Mesenchymal stem cell (in vitro differentiated cells and primary cell): ENCODE measurements around the gene NPM3.

Experiments used
- DNase-seq: peaks from one replicate; pipeline ENCODE4 v3.0.0-alpha.2; 2013
- H2AFZ ChIP-seq: one replicate; pipeline ENCODE4 v1.6.1; 2013; ENCODE audit warnings: low read depth, mild to moderate bottlenecking, control low read depth, inconsistent platforms, low read length, moderate library complexity
- H2AK5ac ChIP-seq: 2 replicates; pipeline ENCODE4 v1.6.1; 2013; ENCODE audit warnings: low read length, moderate library complexity, mild to moderate bottlenecking, inconsistent platforms; ENCODE audit not compliant: severe bottlenecking
- H2BK120ac ChIP-seq: one replicate; pipeline ENCODE4 v1.6.1; 2013; ENCODE audit warnings: low read depth, mild to moderate bottlenecking, inconsistent platforms, low read length, moderate library complexity
- H2BK12ac ChIP-seq, 2 experiments: one replicate each; pipeline ENCODE4 v1.6.1; 2013; ENCODE audit warnings: inconsistent platforms in 2 of 2, low read length in 2 of 2, mild to moderate bottlenecking in 2 of 2, moderate library complexity in 2 of 2, control low read depth in 1 of 2
- H2BK15ac ChIP-seq: one replicate; pipeline ENCODE4 v1.6.1; 2013; ENCODE audit warnings: mild to moderate bottlenecking, low read depth, inconsistent platforms; ENCODE audit not compliant: poor library complexity, severe bottlenecking
- H2BK5ac ChIP-seq: 2 replicates; pipeline ENCODE4 v1.6.1; 2013; ENCODE audit warnings: low read depth, mild to moderate bottlenecking, low read length, control low read depth, inconsistent platforms; ENCODE audit not compliant: poor library complexity, severe bottlenecking
- H3K14ac ChIP-seq, 2 experiments: one replicate each; pipeline ENCODE4 v1.6.1; 2013; ENCODE audit warnings: inconsistent platforms in 2 of 2, low read length in 2 of 2, control low read depth in 1 of 2, mild to moderate bottlenecking in 1 of 2, moderate library complexity in 1 of 2
- H3K18ac ChIP-seq, 2 experiments: one replicate each; pipeline ENCODE4 v1.6.1; 2013; ENCODE audit warnings: inconsistent platforms in 2 of 2, low read length in 2 of 2, control low read depth in 1 of 2, low read depth in 1 of 2, mild to moderate bottlenecking in 1 of 2
- H3K23ac ChIP-seq, 2 experiments: one replicate each; pipeline ENCODE4 v1.6.1; 2013; ENCODE audit warnings: inconsistent platforms in 2 of 2, low read length in 2 of 2, mild to moderate bottlenecking in 2 of 2, moderate library complexity in 2 of 2, control low read depth in 1 of 2
- H3K27ac ChIP-seq: 2 replicates; pipeline ENCODE4 v1.5.1; 2013; ENCODE audit warnings: mild to moderate bottlenecking, moderate library complexity, low read length, control low read depth, inconsistent platforms; ENCODE audit not compliant: poor library complexity, severe bottlenecking
- H3K27me3 ChIP-seq, 2 experiments: 2 replicates each; pipeline versions ENCODE4 v1.6.1 to v1.7.0; 2013; ENCODE audit warnings: low read length in 2 of 2, mild to moderate bottlenecking in 2 of 2, moderate library complexity in 2 of 2, control low read depth in 1 of 2, inconsistent platforms in 1 of 2; ENCODE audit not compliant: control insufficient read depth in 1 of 2, insufficient read depth in 1 of 2
- H3K36me3 ChIP-seq, 2 experiments: 2 replicates each; pipeline versions ENCODE4 v1.6.1 to v1.7.0; 2013; ENCODE audit warnings: low read length in 2 of 2, control low read depth in 1 of 2, inconsistent platforms in 1 of 2, low read depth in 1 of 2, mild to moderate bottlenecking in 1 of 2; ENCODE audit not compliant: insufficient read depth in 2 of 2, control insufficient read depth in 1 of 2
- H3K4ac ChIP-seq, 2 experiments: one replicate each; pipeline ENCODE4 v1.6.1; 2013; ENCODE audit warnings: inconsistent platforms in 2 of 2, low read length in 2 of 2, mild to moderate bottlenecking in 2 of 2, moderate library complexity in 2 of 2, control low read depth in 1 of 2, low read depth in 1 of 2
- H3K4me1 ChIP-seq: 2 replicates; pipeline ENCODE4 v1.6.1; 2013; ENCODE audit warnings: low read depth, low read length, control low read depth; ENCODE audit not compliant: control insufficient read depth, insufficient read depth
- H3K4me2 ChIP-seq: 2 replicates; pipeline ENCODE4 v1.6.1; 2013; ENCODE audit warnings: low read length, mild to moderate bottlenecking, inconsistent platforms; ENCODE audit not compliant: poor library complexity, severe bottlenecking
- H3K4me3 ChIP-seq, 2 experiments: 2 replicates each; pipeline versions ENCODE4 v1.5.1 to v1.7.0; 2013; ENCODE audit warnings: low read length in 2 of 2, mild to moderate bottlenecking in 2 of 2, control low read depth in 1 of 2, low read depth in 1 of 2; ENCODE audit not compliant: insufficient read depth in 1 of 2
- H3K79me1 ChIP-seq: replicated peaks from 2 replicates; pipeline ENCODE4 v1.6.1; 2013; ENCODE audit warnings: mild to moderate bottlenecking, control low read depth, low read length, inconsistent platforms; ENCODE audit not compliant: poor library complexity, severe bottlenecking
- H3K9ac ChIP-seq: 2 replicates; pipeline ENCODE4 v1.7.0; 2013; ENCODE audit warnings: mild to moderate bottlenecking, low read length, moderate library complexity
- H3K9me3 ChIP-seq: 2 replicates; pipeline ENCODE4 v1.7.0; 2013; ENCODE audit warnings: mild to moderate bottlenecking, low read length; ENCODE audit not compliant: control insufficient read depth
- H4K8ac ChIP-seq: one replicate; pipeline ENCODE4 v1.6.1; 2013; ENCODE audit warnings: inconsistent platforms, mild to moderate bottlenecking, low read length, moderate library complexity
- H4K91ac ChIP-seq: one replicate; pipeline ENCODE4 v1.6.1; 2013; ENCODE audit warnings: mild to moderate bottlenecking, low read length, inconsistent platforms
- WGBS: methylation state at CpG from one replicate; pipeline ENCODE4 v1.1.7; 2013; ENCODE audit warnings: mixed read lengths; 5-methylcytosine and 5-hydroxymethylcytosine counted together

The NPM3 gene

DNA sequence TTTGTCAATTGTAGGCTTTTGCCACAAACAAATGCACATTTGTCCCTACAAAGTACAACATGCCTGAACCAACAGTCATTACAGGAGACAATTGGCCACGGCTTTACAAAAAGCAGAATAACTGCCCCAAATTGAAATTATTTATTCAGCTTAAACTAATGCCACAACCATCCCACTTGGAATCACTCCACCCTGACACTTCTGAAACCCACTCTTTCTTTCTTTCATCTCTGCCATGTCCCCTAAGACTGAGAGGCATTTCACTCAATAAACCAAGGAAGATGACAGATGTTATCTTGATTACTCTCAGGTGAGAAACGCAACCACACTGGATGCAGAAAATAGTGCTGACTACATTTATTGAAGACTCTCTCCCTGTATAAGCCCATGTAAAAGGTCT lies 2.6 kb upstream of the NPM3 start:
- no peak overlapping the region for H2BK120ac ChIP-seq
- H3K4me3 ChIP-seq = no peak overlapping the region
- H3K14ac ChIP-seq = no peak overlapping the region
- H3K36me3 ChIP-seq = peaks cover 40 to 72% of the 10 kb centered on the region in 2 experiments
- peaks cover 15% of the 10 kb centered on the region for H3K79me1 ChIP-seq
- H2BK5ac ChIP-seq = no peak overlapping the region
- no peak for DNase-seq
- peaks cover 19% of the 10 kb centered on the region for H3K4me1 ChIP-seq
- no peak overlapping the region for H3K27ac ChIP-seq
- H3K23ac ChIP-seq = no peak overlapping the region
- no peak overlapping the region for H2BK15ac ChIP-seq
- WGBS = 97% methylated on average over 2 of the region's 2 CpGs
- H3K4ac ChIP-seq = no peak overlapping the region
- no peak overlapping the region for H3K9ac ChIP-seq
- no peak overlapping the region for H4K91ac ChIP-seq
- H3K4me2 ChIP-seq = no peak overlapping the region
- H2AFZ ChIP-seq = no peak overlapping the region
- H3K9me3 ChIP-seq = no peaks in the 10 kb centered on the region
- H3K27me3 ChIP-seq = no peaks in the 10 kb centered on the region
- no peak overlapping the region for H2AK5ac ChIP-seq
- H3K18ac ChIP-seq = no peak overlapping the region
- no peak overlapping the region for H2BK12ac ChIP-seq
- no peak overlapping the region for H4K8ac ChIP-seq

DNA sequence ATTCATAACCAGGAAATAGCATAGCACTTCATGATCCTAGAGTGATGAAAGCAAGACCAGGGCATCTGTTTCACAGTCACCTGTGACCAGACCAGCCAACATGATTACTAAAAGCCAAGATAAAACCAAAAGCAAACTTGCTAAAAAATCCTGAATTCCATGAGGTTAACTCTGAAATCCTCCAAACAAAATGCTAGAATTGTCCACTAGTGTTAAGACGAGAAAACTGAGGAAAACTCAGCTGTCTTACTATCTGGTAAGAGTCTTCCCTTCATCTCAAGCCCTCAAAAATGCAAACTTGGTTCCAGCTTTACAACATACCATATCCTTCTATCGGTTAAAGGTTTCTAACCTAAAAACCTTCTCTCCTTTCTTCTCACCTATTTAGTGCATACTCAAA lies 1.3 kb upstream of the NPM3 start:
- H2BK120ac ChIP-seq = no peak overlapping the region
- H3K27me3 ChIP-seq = peaks cover 0 to 2% of the 10 kb centered on the region in 2 experiments
- H2AK5ac ChIP-seq = no peak overlapping the region
- H3K79me1 ChIP-seq = peaks cover 13% of the 10 kb centered on the region
- H4K91ac ChIP-seq = no peak overlapping the region
- H3K4ac ChIP-seq = no peak overlapping the region
- peaks cover 28% of the 10 kb centered on the region for H3K4me1 ChIP-seq
- no peak overlapping the region for H3K4me3 ChIP-seq
- no peak for DNase-seq
- no peak overlapping the region for H2BK12ac ChIP-seq
- no peak overlapping the region for H4K8ac ChIP-seq
- no peak overlapping the region for H3K4me2 ChIP-seq
- H3K36me3 ChIP-seq = peaks cover 38 to 60% of the 10 kb centered on the region in 2 experiments
- no peaks in the 10 kb centered on the region for H3K9me3 ChIP-seq
- H2BK15ac ChIP-seq = no peak overlapping the region
- no peak overlapping the region for H2BK5ac ChIP-seq
- H2AFZ ChIP-seq = no peak overlapping the region
- no peak overlapping the region for H3K27ac ChIP-seq
- H3K14ac ChIP-seq = no peak overlapping the region
- no peak overlapping the region for H3K23ac ChIP-seq
- peak overlapping the region; percentile 95 for H3K9ac ChIP-seq
- H3K18ac ChIP-seq = no peak overlapping the region
- 96% methylated on average over 2 of the region's 2 CpGs for whole genome bisulfite sequencing

DNA sequence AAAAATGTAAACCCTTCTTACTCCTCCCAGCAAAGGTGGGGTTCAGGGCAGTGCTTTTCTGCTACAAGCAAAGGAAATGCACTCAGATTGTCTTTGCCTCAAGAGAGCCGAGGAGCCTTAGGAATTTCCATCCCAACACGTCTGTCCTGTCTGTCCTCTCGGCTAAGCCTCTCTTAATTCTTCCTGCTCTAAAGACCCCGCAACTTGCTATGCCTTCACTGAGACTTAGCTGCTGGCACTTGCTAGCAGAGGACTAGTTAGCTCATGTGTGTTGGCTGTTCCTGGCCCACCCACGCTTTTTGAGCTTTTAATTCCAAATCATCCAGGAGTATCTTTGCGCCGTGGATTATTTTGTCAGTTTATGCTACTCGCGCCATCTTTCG lies 481 bp upstream of the NPM3 start:
- Histone ChIP-seq H3K4me3 (peak overlapping the region in 1 of 2 experiments; percentile 95), H3K27ac (peak overlapping the region; percentile 11), H4K8ac (peak overlapping the region; percentile 69), H3K4ac (peak overlapping the region in 1 of 2 experiments; percentile 18), H2AFZ (no peak overlapping the region), H2BK15ac (no peak overlapping the region), H3K79me1 (peaks cover 15% of the 10 kb centered on the region), H2BK120ac (no peak overlapping the region), H3K27me3 (peaks cover 2 to 11% of the 10 kb centered on the region in 2 experiments), H3K9ac (peak overlapping the region; percentile 95), H2AK5ac (no peak overlapping the region), H4K91ac (no peak overlapping the region), H3K18ac (no peak overlapping the region), H3K4me1 (peaks cover 36% of the 10 kb centered on the region), H2BK12ac (no peak overlapping the region), H3K36me3 (peaks cover 33 to 54% of the 10 kb centered on the region in 2 experiments), H3K9me3 (no peaks in the 10 kb centered on the region), H3K4me2 (peak overlapping the region; percentile 62), H2BK5ac (no peak overlapping the region), H3K23ac (no peak overlapping the region), H3K14ac (no peak overlapping the region)
- WGBS = 70% methylated on average over 10 of the region's 10 CpGs
- DNase-seq = no peak

DNA sequence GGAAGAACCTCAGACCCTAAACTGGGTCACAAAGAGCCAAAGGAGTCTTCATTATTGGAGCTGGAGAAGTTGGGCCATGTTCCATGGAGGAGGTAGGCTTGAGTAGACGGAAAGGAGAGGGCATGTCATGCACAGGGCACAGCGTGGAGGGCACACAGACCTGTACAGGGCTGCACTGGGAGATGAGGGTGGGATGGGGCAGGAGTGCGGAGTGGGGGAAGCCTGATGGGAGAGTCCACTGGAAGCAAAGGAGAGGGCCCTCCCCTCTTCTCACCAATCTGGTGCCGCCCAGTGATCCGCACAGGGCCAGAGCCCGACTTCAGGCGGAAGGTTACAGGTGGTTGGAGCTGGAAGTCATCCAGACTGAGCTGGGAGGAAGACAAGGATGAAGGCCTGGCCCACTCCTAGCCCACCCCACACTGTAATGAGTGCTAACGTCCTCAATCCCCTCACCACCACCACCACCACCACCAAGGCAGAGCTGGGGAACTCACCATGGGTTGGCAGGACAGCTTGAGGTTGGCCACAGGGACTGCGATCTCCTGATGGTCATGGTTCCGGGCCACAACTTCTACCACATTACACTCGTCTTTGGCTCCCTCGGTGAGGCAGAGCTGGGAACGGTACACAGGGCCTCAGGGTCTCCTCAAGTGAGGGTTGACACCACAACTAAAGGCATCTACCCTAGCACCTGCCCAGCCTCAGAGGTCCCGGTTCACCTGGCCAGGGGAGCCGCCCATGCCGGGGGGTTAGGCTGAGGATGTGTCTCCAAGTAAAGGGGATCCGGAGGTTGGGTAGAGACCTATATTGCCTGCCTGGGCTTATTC lies 1.0 kb downstream of the NPM3 start:
- H2BK120ac ChIP-seq = no peak overlapping the region
- H3K14ac ChIP-seq = peak overlapping the region in 1 of 2 experiments; percentile 18
- no peak overlapping the region for H2AFZ ChIP-seq
- H4K8ac ChIP-seq = no peak overlapping the region
- WGBS = 84% methylated on average over 9 of the region's 17 CpGs
- H3K4me1 ChIP-seq = peaks cover 37% of the 10 kb centered on the region
- no peak overlapping the region for H2BK5ac ChIP-seq
- H3K23ac ChIP-seq = no peak overlapping the region
- H2AK5ac ChIP-seq = no peak overlapping the region
- no peaks in the 10 kb centered on the region for H3K9me3 ChIP-seq
- peak overlapping the region; percentile 62 for H3K4me2 ChIP-seq
- H3K79me1 ChIP-seq = peaks cover 15% of the 10 kb centered on the region
- H3K4me3 ChIP-seq = peak overlapping the region in 1 of 2 experiments; percentile 95
- no peak for DNase-seq
- H2BK15ac ChIP-seq = no peak overlapping the region
- peaks cover 15 to 26% of the 10 kb centered on the region in 2 experiments for H3K27me3 ChIP-seq
- peaks cover 33 to 40% of the 10 kb centered on the region in 2 experiments for H3K36me3 ChIP-seq
- no peak overlapping the region for H3K18ac ChIP-seq
- peak overlapping the region; percentile 95 for H3K9ac ChIP-seq
- no peak overlapping the region for H4K91ac ChIP-seq
- no peak overlapping the region for H2BK12ac ChIP-seq
- no peak overlapping the region for H3K4ac ChIP-seq
- no peak overlapping the region for H3K27ac ChIP-seq
